ENCODE measurements around the gene CBX1. TPM values are rescaled to one million over a fixed set of nuclear protein-coding genes. Genes with fewer than 3 reads are reported as not detected.

Gene CBX1
- total and polyA plus RNA-seq, 2 of the 13 experiments (the other 11 are each of a cell fraction or from before 2014, with no cell fraction given) = 17.8 to 108 TPM

DNA sequence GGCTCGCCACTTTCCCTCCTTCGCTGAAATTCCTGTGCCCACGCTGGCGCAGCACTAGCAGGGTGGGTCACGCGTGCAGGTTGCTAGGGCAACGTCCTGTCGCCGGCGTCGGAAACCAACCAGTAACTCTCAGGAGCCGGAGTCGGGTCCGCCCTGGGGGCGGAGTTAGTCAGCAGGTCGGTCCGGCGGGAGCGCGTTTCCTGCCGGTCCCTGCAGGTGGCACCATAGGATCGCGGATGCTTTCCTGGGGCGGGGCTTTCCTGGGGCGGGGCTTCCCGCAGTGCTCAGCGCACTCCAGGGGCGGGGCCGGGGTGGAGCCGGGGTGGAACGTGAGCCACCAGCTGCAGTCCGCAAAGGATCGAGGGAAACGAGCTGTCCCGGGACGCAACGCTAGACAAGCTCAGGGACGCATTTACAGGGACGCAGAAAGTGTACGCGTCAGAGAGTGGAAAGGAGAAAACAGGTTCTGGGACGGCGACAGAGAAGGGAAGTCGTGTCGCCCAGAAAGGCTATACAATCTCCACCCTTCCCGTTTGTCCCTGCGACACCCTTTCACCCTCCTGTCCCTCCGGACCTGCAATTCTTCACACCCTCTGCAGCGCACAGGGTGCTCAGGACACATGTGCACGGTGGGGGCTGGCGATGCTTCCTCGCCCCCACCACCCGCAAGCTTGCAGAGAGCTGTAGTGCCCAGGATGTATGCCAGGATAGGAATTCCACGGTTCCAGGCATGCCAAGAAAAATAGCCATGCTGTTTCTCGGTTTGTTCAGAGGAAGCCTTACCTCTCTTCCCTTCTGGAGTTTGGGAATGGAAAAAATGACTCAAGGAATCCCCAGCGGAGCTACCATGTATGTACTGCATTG, 76.0 kb downstream of the CBX1 start (continued):
- TF ChIP-seq EHMT2 (IDR thresholded peaks at IDR 0.05; ENCODE audit: borderline replicate concordance, low read depth, low read length) (no peak), GATA4 (IDR thresholded peaks at IDR 0.05; ENCODE audit: borderline replicate concordance, low read depth) (no peak), GFI1 (CRISPR knock-in tag; IDR thresholded peaks at IDR 0.05; ENCODE audit: borderline replicate concordance) (no peak), CCDC6 (CRISPR knock-in tag; IDR thresholded peaks at IDR 0.05) (no peak), ZNF629 (CRISPR knock-in tag; conservative IDR thresholded peaks at IDR 0.05) (0 out of 2 replicates have a peak, but pooled peaks have one; percentile 17), RAD51 (IDR thresholded peaks at IDR 0.05; ENCODE audit: borderline replicate concordance) (no peak), ZFP82 (CRISPR knock-in tag; IDR thresholded peaks at IDR 0.05; ENCODE audit: borderline replicate concordance) (no peak), NAIF1 (CRISPR knock-in tag; IDR thresholded peaks at IDR 0.05; ENCODE audit: borderline replicate concordance) (0 out of 2 replicates have a peak, but pooled peaks have one; percentile 12), POLR2AphosphoS5 (IDR thresholded peaks at IDR 0.05; ENCODE audit: low read depth, low read length) (no peak), ZNF713 (CRISPR knock-in tag; IDR thresholded peaks at IDR 0.05) (no peak), ETV6 (CRISPR knock-in tag; conservative IDR thresholded peaks at IDR 0.05) (no peak), FOXK2 (IDR thresholded peaks at IDR 0.05) (no peak), MXI1 (IDR thresholded peaks at IDR 0.05; ENCODE audit: borderline replicate concordance, low read depth, low read length) (peak; percentile 99), ZEB1 (IDR thresholded peaks at IDR 0.05; ENCODE audit: insufficient replicate concordance, low read depth) (no peak), MTF2 (CRISPR knock-in tag; IDR thresholded peaks at IDR 0.05; ENCODE audit: borderline replicate concordance) (no peak), GZF1 (CRISPR knock-in tag; IDR thresholded peaks at IDR 0.05) (no peak), ZNF326 (CRISPR knock-in tag; IDR thresholded peaks at IDR 0.05; ENCODE audit: borderline replicate concordance) (no peak), SATB2 (CRISPR knock-in tag; IDR thresholded peaks at IDR 0.05) (no peak), TMF1 (CRISPR knock-in tag; IDR thresholded peaks at IDR 0.05; ENCODE audit: low read depth) (no peak), ZNF570 (CRISPR knock-in tag; IDR thresholded peaks at IDR 0.05; ENCODE audit: borderline replicate concordance) (no peak), ZNF589 (CRISPR knock-in tag; conservative IDR thresholded peaks at IDR 0.05) (no peak), ZSCAN12 (CRISPR knock-in tag; IDR thresholded peaks at IDR 0.05) (no peak)
- TF ChIP-seq, protein P1, sequence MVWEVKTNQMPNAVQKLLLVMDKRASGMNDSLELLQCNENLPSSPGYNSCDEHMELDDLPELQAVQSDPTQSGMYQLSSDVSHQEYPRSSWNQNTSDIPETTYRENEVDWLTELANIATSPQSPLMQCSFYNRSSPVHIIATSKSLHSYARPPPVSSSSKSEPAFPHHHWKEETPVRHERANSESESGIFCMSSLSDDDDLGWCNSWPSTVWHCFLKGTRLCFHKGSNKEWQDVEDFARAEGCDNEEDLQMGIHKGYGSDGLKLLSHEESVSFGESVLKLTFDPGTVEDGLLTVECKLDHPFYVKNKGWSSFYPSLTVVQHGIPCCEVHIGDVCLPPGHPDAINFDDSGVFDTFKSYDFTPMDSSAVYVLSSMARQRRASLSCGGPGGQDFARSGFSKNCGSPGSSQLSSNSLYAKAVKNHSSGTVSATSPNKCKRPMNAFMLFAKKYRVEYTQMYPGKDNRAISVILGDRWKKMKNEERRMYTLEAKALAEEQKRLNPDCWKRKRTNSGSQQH (CRISPR knock-in tag; IDR thresholded peaks at IDR 0.05; ENCODE audit: low read depth) = no peak
- TF ChIP-seq, protein P2, sequence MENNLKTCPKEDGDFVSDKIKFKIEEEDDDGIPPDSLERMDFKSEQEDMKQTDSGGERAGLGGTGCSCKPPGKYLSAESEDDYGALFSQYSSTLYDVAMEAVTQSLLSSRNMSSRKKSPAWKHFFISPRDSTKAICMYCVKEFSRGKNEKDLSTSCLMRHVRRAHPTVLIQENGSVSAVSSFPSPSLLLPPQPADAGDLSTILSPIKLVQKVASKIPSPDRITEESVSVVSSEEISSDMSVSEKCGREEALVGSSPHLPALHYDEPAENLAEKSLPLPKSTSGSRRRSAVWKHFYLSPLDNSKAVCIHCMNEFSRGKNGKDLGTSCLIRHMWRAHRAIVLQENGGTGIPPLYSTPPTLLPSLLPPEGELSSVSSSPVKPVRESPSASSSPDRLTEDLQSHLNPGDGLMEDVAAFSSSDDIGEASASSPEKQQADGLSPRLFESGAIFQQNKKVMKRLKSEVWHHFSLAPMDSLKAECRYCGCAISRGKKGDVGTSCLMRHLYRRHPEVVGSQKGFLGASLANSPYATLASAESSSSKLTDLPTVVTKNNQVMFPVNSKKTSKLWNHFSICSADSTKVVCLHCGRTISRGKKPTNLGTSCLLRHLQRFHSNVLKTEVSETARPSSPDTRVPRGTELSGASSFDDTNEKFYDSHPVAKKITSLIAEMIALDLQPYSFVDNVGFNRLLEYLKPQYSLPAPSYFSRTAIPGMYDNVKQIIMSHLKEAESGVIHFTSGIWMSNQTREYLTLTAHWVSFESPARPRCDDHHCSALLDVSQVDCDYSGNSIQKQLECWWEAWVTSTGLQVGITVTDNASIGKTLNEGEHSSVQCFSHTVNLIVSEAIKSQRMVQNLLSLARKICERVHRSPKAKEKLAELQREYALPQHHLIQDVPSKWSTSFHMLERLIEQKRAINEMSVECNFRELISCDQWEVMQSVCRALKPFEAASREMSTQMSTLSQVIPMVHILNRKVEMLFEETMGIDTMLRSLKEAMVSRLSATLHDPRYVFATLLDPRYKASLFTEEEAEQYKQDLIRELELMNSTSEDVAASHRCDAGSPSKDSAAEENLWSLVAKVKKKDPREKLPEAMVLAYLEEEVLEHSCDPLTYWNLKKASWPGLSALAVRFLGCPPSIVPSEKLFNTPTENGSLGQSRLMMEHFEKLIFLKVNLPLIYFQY (CRISPR knock-in tag; IDR thresholded peaks at IDR 0.05; ENCODE audit: borderline replicate concordance) = no peak
